Esophagus muscularis mucosa (tissue), 2 donors: ENCODE data around the gene CDH10.

Experiments used
- POLR2A ChIP-seq: fragments of 450-650 bp; IDR thresholded peaks from one replicate; pipeline ENCODE4 v1.6.1; 2017; ENCODE audit warnings: antibody characterized with exemption, moderate library complexity, mild to moderate bottlenecking, low read depth
- POLR2AphosphoS5 ChIP-seq, 2 donors: sonication (generic); formaldehyde crosslinking; IDR thresholded peaks; one replicate each; pipeline ENCODE4 v1.6.1; 2017; ENCODE audit warnings: antibody characterized with exemption in 2 of 2

GRCh38 chr5:24615159-24615558, 29.6 kb downstream of the CDH10 start:
- no peak for TF ChIP-seq POLR2A
- TF ChIP-seq POLR2AphosphoS5 (IDR thresholded peaks at IDR 0.05): no peak
